AG09319 (cell line): ENCODE results near the gene AP1G2.

Source experiments
- DNase-seq: peaks from one replicate; pipeline ENCODE4 v3.0.0-alpha.2; 2010; ENCODE audit warnings: low read depth; ENCODE audit errors: extremely low read depth
- TF ChIP-seq, protein P1 (sequence below): IDR thresholded peaks from 2 replicates; pipeline ENCODE4 v1.5.1; 2011; ENCODE audit warnings: low read depth, mild to moderate bottlenecking, inconsistent platforms, low read length, moderate library complexity

Gene AP1G2

DNA sequence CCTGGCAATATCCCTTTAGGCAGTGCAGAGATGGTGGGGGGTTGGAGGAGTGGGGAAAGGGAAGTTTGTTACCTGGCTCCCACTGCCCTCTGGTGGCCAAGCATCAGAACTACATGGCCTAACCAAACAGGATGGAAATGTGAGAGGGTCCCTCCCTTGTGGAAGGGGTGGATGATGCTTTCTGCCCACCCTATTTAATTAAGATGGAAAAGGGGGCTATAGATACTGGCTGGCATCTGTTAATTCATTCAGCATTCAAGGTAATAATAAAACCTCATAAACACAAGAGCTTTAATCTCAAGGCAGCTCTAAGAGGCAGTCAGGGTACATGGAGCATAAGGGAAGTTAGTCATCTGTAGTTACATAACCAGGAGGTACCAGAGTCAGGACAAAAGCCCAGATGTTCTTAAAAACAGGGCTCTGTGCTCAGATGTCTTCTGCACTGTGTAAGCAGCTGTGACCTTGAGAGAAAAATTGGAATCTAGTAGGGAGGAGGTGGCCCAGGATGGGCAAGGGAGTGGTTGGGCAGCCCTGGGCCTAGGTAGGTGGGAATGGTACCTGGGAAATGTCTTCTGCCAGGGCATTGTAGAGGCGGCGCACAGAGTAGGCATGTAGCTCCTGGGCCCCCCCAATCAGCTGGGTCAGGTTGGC is 4.6 kb downstream of the AP1G2 start:
- no peak for DNase-seq
- TF ChIP-seq, protein P1, sequence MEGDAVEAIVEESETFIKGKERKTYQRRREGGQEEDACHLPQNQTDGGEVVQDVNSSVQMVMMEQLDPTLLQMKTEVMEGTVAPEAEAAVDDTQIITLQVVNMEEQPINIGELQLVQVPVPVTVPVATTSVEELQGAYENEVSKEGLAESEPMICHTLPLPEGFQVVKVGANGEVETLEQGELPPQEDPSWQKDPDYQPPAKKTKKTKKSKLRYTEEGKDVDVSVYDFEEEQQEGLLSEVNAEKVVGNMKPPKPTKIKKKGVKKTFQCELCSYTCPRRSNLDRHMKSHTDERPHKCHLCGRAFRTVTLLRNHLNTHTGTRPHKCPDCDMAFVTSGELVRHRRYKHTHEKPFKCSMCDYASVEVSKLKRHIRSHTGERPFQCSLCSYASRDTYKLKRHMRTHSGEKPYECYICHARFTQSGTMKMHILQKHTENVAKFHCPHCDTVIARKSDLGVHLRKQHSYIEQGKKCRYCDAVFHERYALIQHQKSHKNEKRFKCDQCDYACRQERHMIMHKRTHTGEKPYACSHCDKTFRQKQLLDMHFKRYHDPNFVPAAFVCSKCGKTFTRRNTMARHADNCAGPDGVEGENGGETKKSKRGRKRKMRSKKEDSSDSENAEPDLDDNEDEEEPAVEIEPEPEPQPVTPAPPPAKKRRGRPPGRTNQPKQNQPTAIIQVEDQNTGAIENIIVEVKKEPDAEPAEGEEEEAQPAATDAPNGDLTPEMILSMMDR, result peak; percentile 93

DNA sequence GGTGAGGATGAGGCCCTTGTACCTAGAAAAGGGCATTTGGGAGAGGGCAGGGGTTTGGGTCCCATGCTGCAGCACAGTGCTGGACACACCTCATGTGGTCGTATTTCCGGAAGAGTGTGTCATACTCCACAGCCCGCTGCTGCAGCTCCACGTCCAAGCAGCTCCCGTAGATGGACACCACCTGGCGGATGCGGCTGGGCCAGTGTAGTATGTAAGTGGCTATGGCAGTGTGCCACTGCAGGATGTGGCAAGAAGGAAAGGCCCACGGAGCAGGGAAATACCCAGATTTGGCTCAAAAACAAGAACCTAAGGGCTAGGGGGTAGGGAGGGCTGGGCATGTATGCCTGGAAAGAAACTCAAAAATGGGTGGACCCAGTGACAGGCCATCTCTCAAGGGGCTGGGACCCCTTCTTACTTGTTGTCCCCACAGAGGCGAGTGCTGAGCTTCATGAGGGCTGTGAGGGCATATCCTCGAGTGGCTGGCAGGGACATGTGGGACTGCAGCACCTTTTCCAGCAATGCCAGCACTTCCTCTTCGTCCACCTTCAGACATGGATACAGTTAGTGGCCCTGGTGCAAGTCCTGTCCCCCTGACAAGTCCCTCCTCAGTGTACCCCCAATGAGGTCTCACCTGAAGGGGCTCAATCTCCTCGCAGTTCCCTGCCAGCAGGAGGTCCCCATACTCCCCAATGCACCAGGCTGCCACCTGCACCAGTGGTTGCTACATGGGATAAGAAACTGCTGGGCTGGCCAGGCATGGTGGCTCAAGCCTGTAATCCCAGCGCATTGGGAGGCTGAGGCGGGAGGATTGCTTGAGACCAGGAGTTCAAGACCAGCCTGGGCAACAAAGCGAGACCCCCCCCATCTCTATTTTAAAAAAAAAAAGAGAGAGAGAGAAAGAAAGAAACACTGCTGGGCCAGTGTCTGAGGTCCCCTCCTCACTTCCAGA is 5.4 kb downstream of the AP1G2 start:
- DNase-seq, result no peak
- TF ChIP-seq, protein P1, result no peak

DNA sequence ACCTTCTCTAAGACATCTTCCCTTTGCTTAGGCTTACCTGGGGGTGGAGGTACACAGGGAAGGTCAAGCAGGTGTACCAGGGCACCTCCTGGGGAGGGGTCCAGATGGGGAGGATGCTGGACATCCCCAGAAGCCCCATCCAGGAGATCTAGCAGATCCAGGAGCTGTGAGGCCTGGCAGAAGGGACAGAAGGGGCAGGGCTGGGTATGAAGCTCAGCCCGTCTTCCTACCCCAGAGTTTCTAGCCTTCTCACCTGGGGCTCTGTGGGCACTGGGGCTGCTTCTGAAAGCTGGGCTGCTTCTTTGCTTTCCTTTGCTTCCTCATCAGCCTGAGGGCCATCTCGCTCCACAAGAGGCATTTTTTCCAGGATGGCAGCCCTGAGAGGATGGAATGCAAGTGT is 6.3 kb downstream of the AP1G2 start:
- DNase-seq, result no peak
- TF ChIP-seq, protein P1, result no peak

DNA sequence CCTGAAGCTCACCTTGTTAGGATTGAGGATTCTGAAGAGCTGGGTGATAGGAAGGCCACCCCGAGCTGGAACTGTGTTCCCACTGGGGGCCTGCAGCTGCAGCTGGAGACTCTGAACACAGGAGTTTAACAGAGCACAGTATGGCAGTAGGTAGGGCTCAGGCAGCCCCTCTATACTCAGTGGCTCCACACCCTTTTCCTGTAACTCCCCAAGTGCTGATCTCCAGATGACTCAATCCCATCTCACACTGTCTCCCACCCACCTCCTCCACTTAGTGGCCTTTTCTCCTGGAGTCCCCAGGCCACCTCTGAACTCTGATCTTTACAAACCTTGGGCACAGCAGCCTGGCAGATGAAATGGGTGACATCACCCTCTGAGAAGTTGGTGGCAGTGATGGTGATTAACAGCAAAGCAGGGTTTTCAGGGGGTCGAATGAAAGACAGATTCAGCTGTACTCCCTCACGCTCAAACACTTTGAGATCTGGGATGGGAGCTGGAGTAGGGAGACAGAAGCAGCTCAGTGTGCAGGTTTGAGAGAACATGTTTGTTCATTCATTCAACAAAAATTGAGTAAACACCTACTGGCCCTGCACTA is 7.6 kb downstream of the AP1G2 start:
- no peak for DNase-seq
- TF ChIP-seq, protein P1, result no peak

DNA sequence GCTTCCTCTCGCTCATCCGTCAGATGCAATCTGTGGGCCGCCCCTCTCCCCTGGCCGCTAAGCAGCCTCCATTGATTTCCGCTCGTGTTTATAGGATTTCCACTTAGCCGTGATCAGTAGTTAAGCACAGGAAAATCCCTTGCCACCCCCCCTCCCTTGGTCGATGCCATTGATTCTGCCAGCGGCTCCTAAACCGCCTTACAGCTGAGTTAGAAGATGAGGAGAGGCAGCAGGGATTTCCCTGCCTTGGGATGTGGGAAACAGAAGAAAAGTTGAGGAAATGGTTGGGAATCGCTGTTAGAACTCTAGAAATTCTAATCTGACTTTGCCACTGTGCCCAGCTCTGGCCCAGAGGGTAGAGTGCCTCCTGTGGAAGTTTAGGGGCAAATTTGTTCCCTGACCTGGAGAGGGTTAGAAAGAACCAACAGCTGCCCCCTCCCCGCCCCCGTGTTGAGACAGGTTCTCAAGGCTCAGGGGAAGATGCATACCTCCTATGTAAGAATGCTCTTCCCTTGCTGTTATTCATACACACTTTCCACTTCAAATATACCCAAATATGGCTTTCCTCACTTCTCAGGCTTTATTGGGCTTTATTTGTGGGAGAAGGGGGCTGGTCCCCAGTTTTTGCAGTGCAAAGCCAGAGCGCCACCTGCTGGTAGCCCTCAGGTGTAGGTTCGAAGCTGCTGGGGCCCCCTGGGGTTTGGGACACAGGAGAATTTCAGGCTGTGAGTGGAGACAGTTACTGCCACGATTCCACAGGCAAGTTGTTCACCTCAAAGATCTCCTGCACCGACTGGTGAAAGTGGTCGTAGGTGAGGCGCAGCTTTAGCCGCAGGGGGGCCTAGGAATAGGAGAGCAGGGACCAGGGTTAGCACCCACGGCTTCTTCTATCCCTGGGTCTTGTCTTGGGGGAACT is 8.3 kb downstream of the AP1G2 start:
- TF ChIP-seq, protein P1, result peak; percentile 93

DNA sequence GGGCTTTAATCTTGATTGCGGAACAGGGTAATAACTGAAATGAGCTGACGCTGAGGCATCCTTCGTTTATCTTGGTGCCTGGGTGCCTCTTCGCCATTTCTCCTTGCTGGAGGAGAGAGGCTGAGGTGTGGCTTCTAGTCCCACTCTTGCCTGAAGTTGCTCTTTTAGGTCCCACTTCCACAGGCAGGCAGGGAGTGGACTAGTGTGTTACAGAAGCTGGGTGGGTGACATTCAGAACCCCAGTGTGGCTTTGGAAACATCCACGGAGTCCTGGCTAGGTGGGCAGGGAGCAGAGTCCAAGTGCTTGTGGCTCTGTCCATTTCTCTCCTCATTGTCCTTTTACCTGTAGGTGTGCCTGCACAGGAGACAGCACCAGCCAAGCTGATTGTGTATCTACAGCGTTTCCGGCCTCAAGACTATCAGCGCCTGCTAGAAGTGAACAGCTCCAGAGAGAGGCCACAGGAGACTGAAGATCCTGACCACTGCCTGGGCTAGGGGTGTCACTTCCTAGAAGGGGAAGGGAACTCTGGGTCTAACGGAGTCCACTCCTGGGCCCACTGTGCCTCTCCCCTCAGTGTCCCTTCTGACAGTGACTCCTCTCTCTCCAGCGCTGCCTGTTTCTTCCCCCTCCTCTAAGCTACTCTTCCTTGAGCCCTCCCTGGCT is 9.1 kb downstream of the AP1G2 start:
- DNase-seq, result no peak
- TF ChIP-seq, protein P1, result no peak

More for the DNA sequence above, 8.3 kb downstream of the AP1G2 start:
- no peak for DNase-seq
